ENCODE data around the gene PDE3A.

The PDE3A gene

DNA sequence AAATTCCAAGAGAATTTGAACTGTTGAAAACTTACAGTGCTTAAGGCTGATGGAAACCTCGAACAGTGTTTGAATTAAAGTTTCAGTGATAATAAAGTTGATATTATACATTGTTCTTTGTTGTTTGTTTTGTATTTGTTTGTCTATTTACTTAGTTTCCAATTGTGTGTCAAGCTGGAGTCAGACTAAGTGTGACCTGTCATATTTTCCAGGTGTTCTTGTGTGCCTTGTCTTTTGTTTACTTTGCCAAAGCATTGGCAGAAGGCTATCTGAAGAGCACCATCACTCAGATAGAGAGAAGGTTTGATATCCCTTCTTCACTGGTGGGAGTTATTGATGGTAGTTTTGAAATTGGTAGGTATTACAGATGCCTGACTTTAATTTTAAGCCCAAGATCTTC, 332.8 kb downstream of the PDE3A start:
- DNase-seq (ENCODE audit: low read depth in 2 of 2): no peak

DNA sequence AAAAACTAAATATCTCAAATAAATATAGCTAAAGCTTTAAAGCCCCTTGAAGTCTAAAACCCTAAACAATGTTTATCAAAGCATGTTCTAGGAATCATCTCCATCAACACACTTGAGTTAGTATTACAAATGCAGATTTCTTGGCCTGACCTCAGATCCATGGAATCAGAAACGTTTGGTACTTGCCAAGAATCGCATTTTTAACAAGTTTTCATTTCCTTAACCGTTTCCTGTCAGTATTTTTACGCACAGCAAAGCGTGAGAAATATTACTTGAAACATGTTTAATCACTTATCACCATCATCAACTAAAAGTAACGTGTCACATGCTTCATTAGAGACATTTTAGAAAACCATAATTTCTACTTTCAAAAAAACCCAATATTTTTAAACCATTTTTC, 336.5 kb downstream of the PDE3A start:
- DNase-seq (ENCODE audit: low read depth in 2 of 2): no peak

DNA sequence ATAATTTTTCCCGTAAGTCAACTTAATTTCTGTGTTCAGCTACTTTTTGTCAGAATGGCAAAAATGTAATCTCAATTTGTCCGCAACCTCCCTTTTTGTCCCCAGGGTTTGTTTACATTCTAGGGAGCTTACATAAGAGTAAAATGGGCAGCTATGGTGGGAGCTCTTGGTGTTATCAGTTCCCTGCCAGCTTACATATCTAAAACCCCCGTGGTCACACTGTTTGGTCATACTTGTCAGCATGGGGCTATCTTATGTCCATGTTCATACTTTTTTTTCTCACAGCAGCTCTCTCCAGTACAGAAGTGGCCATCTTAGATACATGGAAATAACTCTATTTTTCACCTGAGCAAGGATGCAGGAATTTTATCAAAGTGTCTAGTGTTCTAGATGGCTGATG, 343.5 kb downstream of the PDE3A start:
- DNase-seq (ENCODE audit: low read depth in 2 of 2): no peak

DNA sequence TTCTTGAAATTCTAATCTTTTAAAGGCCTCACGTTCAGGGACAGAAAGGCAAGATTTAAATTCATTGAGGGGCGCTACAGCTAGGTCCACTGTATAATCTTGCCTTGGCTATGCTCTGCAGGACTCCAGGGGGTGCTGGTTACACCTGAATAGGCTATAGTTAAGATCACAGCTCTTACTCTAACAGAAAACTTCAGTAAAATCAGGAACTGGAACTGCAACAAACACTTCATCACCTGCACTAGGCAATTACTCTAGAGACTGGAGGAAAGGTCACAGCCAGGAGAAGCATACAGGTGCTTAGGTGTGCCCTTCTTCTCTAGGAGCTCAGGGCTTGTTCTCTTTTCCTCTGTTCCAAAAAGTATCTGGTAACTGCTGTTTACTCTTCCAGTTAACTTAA, 347.7 kb downstream of the PDE3A start:
- DNase-seq (ENCODE audit: low read depth in 2 of 2): no peak

DNA sequence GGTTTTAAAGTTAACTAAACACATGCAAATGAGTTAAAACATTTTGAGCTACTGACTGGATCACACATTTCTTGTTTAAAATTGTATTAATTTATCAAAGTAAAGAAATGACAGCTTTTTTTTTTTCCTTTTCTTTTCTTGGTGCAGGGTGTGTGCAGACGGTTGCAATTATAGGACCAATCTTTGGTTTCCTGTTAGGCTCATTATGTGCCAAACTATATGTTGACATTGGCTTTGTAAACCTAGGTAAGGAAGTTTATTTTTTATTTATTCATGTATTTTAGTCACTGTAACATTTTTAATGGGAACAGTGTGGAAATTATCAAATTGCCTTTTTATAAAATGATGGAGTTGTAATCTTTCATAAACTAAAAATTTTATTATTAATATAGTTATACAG, 348.6 kb downstream of the PDE3A start:
- DNase-seq (ENCODE audit: low read depth in 2 of 2): no peak

DNA sequence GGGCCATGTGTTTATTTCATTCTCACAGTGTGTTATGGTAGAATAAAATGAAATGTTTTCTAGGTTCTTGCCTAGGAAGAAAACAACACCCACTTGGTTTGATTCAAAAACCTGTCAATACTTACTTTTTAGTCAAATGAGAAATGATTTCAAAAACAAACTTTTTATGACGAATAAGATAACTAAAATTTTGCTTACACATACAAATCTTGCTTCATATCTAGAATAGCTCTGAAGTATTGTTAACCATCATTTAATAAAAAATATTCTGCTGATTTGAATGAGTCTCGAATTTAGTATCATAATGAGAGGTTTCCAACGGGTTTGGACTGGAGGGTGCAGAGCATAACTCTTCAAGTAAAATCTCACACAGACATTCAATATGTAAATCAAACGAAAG, 350.0 kb downstream of the PDE3A start:
- no peak for DNase-seq (ENCODE audit: low read depth in 2 of 2)

DNA sequence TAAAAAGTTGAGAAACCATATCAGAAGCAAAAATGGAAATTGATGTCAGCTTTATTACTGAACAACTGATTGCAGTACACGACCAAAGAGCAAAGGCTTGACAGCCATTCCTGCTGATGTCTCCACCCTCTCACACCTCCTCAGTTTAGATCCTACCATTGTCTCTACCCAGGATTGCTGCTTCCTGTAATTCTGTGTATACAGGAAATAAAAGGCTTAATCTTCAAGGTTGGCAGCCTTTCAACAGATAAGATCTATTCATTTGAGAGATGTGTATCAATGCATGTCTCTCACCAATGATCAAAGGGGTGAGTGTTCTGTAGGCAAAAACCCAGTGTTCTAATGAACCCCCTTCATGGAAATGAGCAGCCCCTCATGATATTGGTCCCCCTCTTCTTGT, 353.8 kb downstream of the PDE3A start:
- DNase-seq (ENCODE audit: low read depth in 2 of 2): no peak

DNA sequence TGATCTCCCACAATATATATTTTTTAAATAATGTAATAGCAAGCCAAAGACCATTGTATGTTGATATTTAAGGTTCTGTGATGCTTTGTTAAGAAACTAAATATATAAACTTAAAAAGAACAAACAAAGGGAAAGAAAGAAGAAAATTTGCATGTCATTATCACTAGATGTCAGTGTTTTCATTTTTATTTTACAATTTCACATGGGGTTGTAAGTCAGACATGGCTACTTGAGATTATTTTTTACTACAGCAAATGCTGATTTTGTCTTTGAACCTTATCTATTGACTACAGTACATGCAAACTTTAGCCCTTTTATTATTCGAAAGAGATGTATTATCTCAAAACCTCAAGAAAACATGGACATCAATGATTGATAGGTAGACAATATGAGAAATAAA, 362.9 kb downstream of the PDE3A start:
- DNase-seq (ENCODE audit: low read depth in 2 of 2): no peak

Data from stimulated activated CD8-positive, alpha-beta memory T cell treated with anti-CD3 and anti-CD28 coated beads, Interleukin-2, amount 100 ng/mL, for 48 hours (primary cell).